ENCODE data around the gene PLB1.
A peak's percentile ranks its signal among the peaks of the same experiment; 100 is the strongest.

The PLB1 gene

DNA sequence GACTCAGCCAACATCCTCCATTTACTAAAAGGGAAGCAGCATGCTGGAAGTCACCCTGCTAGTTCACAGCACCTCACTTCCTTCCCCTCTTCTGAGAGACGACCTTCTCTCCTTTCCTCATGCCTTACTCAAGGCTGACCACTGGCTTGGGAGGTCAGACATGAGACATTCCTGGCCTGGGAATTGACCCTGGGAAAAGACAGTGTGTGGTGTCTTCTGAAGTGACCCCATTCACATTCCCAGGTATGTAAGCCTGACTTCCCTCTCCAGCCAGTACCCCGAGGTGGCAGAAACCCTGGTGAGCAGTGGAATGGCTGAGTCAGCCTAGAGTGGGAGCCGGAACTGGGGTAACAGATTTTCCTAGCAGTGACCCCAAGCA, 92.4 kb downstream of the PLB1 start:
- H3K27me3 ChIP-seq (ENCODE audit: control insufficient read depth in 1 of 2, insufficient read depth in 1 of 2, low read length in 2 of 2), result no peaks in the 10 kb centered on the region
- H3K79me1 ChIP-seq (replicated peaks; ENCODE audit: low read length, poor library complexity, severe bottlenecking), result peaks cover 2% of the 10 kb centered on the region
- no peak overlapping the region for H3K23ac ChIP-seq (ENCODE audit: low read length in 2 of 2)
- no peak overlapping the region for H2AFZ ChIP-seq (ENCODE audit: low read depth, low read length)
- WGBS, result 44% methylated on average over 3 of the region's 3 CpGs
- H3K14ac ChIP-seq (ENCODE audit: low read length in 2 of 2), result no peak overlapping the region
- H4K91ac ChIP-seq (ENCODE audit: low read length), result no peak overlapping the region
- H3K4ac ChIP-seq (ENCODE audit: low read depth in 1 of 2, low read length in 2 of 2), result peak overlapping the region in 1 of 2 experiments; percentile 6
- H2AK5ac ChIP-seq (ENCODE audit: low read length, severe bottlenecking), result peak overlapping the region; percentile 1
- no peaks in the 10 kb centered on the region for H3K9me3 ChIP-seq (ENCODE audit: control insufficient read depth, low read length)
- peak; percentile 24 for DNase-seq
- no peak overlapping the region for H3K27ac ChIP-seq (ENCODE audit: low read length, poor library complexity, severe bottlenecking)
- no peak overlapping the region for H2BK15ac ChIP-seq (ENCODE audit: low read depth, poor library complexity, severe bottlenecking)
- H3K18ac ChIP-seq (ENCODE audit: low read depth in 1 of 2, low read length in 2 of 2), result peak overlapping the region; percentile 1 to 40
- H3K4me3 ChIP-seq (ENCODE audit: insufficient read depth in 1 of 2, low read depth in 1 of 2, low read length in 2 of 2), result no peak overlapping the region
- no peak overlapping the region for H2BK120ac ChIP-seq (ENCODE audit: low read depth, low read length)
- no peak overlapping the region for H3K4me2 ChIP-seq (ENCODE audit: low read length, poor library complexity, severe bottlenecking)
- peaks cover 34% of the 10 kb centered on the region for H3K4me1 ChIP-seq (ENCODE audit: control insufficient read depth, insufficient read depth, low read depth, low read length)
- H4K8ac ChIP-seq (ENCODE audit: low read length), result peak overlapping the region; percentile 66
- no peaks in the 10 kb centered on the region for H3K36me3 ChIP-seq (ENCODE audit: control insufficient read depth in 1 of 2, insufficient read depth in 2 of 2, low read depth in 1 of 2, low read length in 2 of 2)
- peak overlapping the region in 1 of 2 experiments; percentile 17 for H2BK12ac ChIP-seq (ENCODE audit: low read length in 2 of 2)
- H3K9ac ChIP-seq (ENCODE audit: low read length), result no peak overlapping the region
- H2BK5ac ChIP-seq (ENCODE audit: low read depth, low read length, poor library complexity, severe bottlenecking), result no peak overlapping the region

- Histone ChIP-seq H2AK5ac (ENCODE audit: low read length, severe bottlenecking) (no peak overlapping the region), H2BK5ac (ENCODE audit: low read depth, low read length, poor library complexity, severe bottlenecking) (no peak overlapping the region), H3K4me1 (ENCODE audit: control insufficient read depth, insufficient read depth, low read depth, low read length) (peaks cover 30% of the 10 kb centered on the region), H4K91ac (ENCODE audit: low read length) (no peak overlapping the region), H3K36me3 (ENCODE audit: control insufficient read depth in 1 of 2, insufficient read depth in 2 of 2, low read depth in 1 of 2, low read length in 2 of 2) (no peaks in the 10 kb centered on the region), H3K79me1 (replicated peaks; ENCODE audit: low read length, poor library complexity, severe bottlenecking) (peaks cover 2% of the 10 kb centered on the region), H2BK15ac (ENCODE audit: low read depth, poor library complexity, severe bottlenecking) (peak overlapping the region; percentile 44), H3K23ac (ENCODE audit: low read length in 2 of 2) (no peak overlapping the region), H3K27me3 (ENCODE audit: control insufficient read depth in 1 of 2, insufficient read depth in 1 of 2, low read length in 2 of 2) (no peaks in the 10 kb centered on the region), H3K9me3 (ENCODE audit: control insufficient read depth, low read length) (no peaks in the 10 kb centered on the region), H3K4ac (ENCODE audit: low read depth in 1 of 2, low read length in 2 of 2) (no peak overlapping the region), H2BK120ac (ENCODE audit: low read depth, low read length) (no peak overlapping the region), H2AFZ (ENCODE audit: low read depth, low read length) (no peak overlapping the region), H3K14ac (ENCODE audit: low read length in 2 of 2) (no peak overlapping the region), H4K8ac (ENCODE audit: low read length) (no peak overlapping the region), H3K18ac (ENCODE audit: low read depth in 1 of 2, low read length in 2 of 2) (no peak overlapping the region), H3K9ac (ENCODE audit: low read length) (no peak overlapping the region), H3K4me2 (ENCODE audit: low read length, poor library complexity, severe bottlenecking) (no peak overlapping the region), H2BK12ac (ENCODE audit: low read length in 2 of 2) (peak overlapping the region in 1 of 2 experiments; percentile 11), H3K4me3 (ENCODE audit: insufficient read depth in 1 of 2, low read depth in 1 of 2, low read length in 2 of 2) (no peak overlapping the region), H3K27ac (ENCODE audit: low read length, poor library complexity, severe bottlenecking) (no peak overlapping the region)
- no peak for DNase-seq
- 90% methylated on average over 14 of the region's 15 CpGs for WGBS
Observed at GRCh38 chr2:28589746-28590463, 94.0 kb downstream of the PLB1 start.

DNA sequence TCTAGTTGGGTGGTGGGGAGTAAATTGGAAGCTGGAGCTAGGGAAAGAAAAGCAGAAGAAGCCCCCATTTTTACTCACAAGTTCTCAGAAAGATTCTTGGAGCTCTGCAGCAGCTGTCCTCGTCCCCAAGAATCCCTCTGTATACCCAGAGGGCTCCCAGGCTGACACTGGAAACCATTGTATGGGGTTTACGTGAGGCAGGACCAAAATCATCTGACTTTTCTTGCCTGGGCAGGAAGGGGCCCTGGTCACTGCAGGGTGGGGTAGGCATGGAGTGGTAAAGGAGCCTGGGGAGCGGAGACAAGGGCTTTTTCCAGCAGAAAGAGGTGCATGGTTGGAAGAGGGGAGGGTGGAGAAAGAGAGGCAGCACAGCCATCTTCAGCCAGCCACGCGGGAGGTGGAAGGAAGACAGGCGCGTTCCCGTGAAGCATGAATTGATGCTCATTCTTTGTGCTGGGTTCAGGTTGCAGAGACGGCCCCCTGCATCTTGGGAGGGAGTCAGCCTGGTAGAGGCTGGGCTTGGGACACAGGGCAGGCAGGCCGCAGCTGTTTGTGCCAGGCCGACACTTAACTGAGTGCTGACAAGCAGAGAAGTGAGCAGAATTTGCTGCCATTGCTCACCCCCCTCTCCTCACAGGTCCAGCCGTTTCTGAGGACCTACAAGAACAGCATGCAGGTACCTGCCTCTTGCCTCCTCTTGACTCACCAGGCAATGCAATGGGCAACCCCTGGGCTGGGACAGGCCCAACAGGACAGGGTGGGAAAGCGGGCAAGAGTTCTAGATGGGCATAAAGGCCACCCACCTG, 94.8 kb downstream of the PLB1 start:
- H2BK12ac ChIP-seq (ENCODE audit: low read length in 2 of 2), result no peak overlapping the region

DNA sequence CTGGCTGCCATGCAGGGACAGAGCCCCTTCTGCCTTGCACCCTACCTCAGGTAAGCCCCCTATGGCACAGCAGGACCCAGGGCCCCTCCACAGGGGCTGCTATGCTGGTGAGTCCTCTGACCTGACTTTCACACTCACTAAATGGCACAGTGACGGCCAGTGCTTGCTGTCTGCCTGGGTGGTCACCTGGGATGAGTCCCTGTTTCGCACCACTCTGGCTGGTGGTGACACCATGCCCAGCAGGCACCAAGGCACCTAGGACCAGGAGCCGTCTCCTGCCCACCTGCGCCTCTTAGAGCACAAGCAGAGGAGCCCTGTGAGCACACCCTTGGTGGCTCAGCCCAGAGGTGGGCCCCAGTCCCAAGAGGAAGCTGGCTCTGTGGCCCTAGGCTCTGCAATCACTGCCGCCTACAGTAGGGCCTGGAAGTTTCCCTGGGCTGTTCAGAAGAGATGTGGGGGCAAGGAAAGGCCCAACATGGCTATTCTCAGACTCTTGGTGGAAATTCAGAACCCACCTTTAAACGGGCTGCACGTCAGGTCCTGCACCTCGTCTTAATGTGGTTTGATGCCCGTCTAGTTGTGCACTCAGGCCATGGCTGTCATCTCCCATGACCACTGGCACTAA, 96.0 kb downstream of the PLB1 start:
- peak overlapping the region in 1 of 2 experiments; percentile 87 for H2BK12ac ChIP-seq (ENCODE audit: low read length in 2 of 2)
- H3K36me3 ChIP-seq (ENCODE audit: control insufficient read depth in 1 of 2, insufficient read depth in 2 of 2, low read depth in 1 of 2, low read length in 2 of 2), result no peaks in the 10 kb centered on the region
- H2AFZ ChIP-seq (ENCODE audit: low read depth, low read length), result no peak overlapping the region
- H3K14ac ChIP-seq (ENCODE audit: low read length in 2 of 2), result no peak overlapping the region
- no peak overlapping the region for H3K23ac ChIP-seq (ENCODE audit: low read length in 2 of 2)
- peaks cover 2% of the 10 kb centered on the region for H3K79me1 ChIP-seq (replicated peaks; ENCODE audit: low read length, poor library complexity, severe bottlenecking)
- no peak overlapping the region for H4K91ac ChIP-seq (ENCODE audit: low read length)
- no peak overlapping the region for H3K9ac ChIP-seq (ENCODE audit: low read length)
- H3K9me3 ChIP-seq (ENCODE audit: control insufficient read depth, low read length), result no peaks in the 10 kb centered on the region
- H3K4me2 ChIP-seq (ENCODE audit: low read length, poor library complexity, severe bottlenecking), result no peak overlapping the region
- H3K18ac ChIP-seq (ENCODE audit: low read depth in 1 of 2, low read length in 2 of 2), result no peak overlapping the region
- H2AK5ac ChIP-seq (ENCODE audit: low read length, severe bottlenecking), result peak overlapping the region; percentile 52
- no peak overlapping the region for H3K27ac ChIP-seq (ENCODE audit: low read length, poor library complexity, severe bottlenecking)
- no peak overlapping the region for H4K8ac ChIP-seq (ENCODE audit: low read length)
- WGBS, result 96% methylated on average over 9 of the region's 9 CpGs
- H2BK5ac ChIP-seq (ENCODE audit: low read depth, low read length, poor library complexity, severe bottlenecking), result no peak overlapping the region
- H3K4me3 ChIP-seq (ENCODE audit: insufficient read depth in 1 of 2, low read depth in 1 of 2, low read length in 2 of 2), result no peak overlapping the region
- H3K27me3 ChIP-seq (ENCODE audit: control insufficient read depth in 1 of 2, insufficient read depth in 1 of 2, low read length in 2 of 2), result no peaks in the 10 kb centered on the region
- no peak overlapping the region for H3K4ac ChIP-seq (ENCODE audit: low read depth in 1 of 2, low read length in 2 of 2)
- DNase-seq, result no peak
- no peak overlapping the region for H2BK15ac ChIP-seq (ENCODE audit: low read depth, poor library complexity, severe bottlenecking)
- H2BK120ac ChIP-seq (ENCODE audit: low read depth, low read length), result no peak overlapping the region
- H3K4me1 ChIP-seq (ENCODE audit: control insufficient read depth, insufficient read depth, low read depth, low read length), result peaks cover 25% of the 10 kb centered on the region

More for the DNA sequence above, 94.8 kb downstream of the PLB1 start:
- H3K4me3 ChIP-seq (ENCODE audit: insufficient read depth in 1 of 2, low read depth in 1 of 2, low read length in 2 of 2), result no peak overlapping the region
- no peak overlapping the region for H2AK5ac ChIP-seq (ENCODE audit: low read length, severe bottlenecking)
- no peak overlapping the region for H4K8ac ChIP-seq (ENCODE audit: low read length)
- H3K23ac ChIP-seq (ENCODE audit: low read length in 2 of 2), result no peak overlapping the region
- no peaks in the 10 kb centered on the region for H3K36me3 ChIP-seq (ENCODE audit: control insufficient read depth in 1 of 2, insufficient read depth in 2 of 2, low read depth in 1 of 2, low read length in 2 of 2)
- 92% methylated on average over 13 of the region's 13 CpGs for WGBS
- no peak overlapping the region for H3K18ac ChIP-seq (ENCODE audit: low read depth in 1 of 2, low read length in 2 of 2)
- no peak overlapping the region for H3K4me2 ChIP-seq (ENCODE audit: low read length, poor library complexity, severe bottlenecking)
- peaks cover 28% of the 10 kb centered on the region for H3K4me1 ChIP-seq (ENCODE audit: control insufficient read depth, insufficient read depth, low read depth, low read length)
- H2BK5ac ChIP-seq (ENCODE audit: low read depth, low read length, poor library complexity, severe bottlenecking), result no peak overlapping the region
- H3K9me3 ChIP-seq (ENCODE audit: control insufficient read depth, low read length), result no peaks in the 10 kb centered on the region
- no peak overlapping the region for H3K14ac ChIP-seq (ENCODE audit: low read length in 2 of 2)
- H2BK15ac ChIP-seq (ENCODE audit: low read depth, poor library complexity, severe bottlenecking), result no peak overlapping the region
- no peak for DNase-seq
- H3K79me1 ChIP-seq (replicated peaks; ENCODE audit: low read length, poor library complexity, severe bottlenecking), result peaks cover 2% of the 10 kb centered on the region
- H3K9ac ChIP-seq (ENCODE audit: low read length), result no peak overlapping the region
- H3K27me3 ChIP-seq (ENCODE audit: control insufficient read depth in 1 of 2, insufficient read depth in 1 of 2, low read length in 2 of 2), result no peaks in the 10 kb centered on the region
- no peak overlapping the region for H2AFZ ChIP-seq (ENCODE audit: low read depth, low read length)
- no peak overlapping the region for H3K27ac ChIP-seq (ENCODE audit: low read length, poor library complexity, severe bottlenecking)
- H3K4ac ChIP-seq (ENCODE audit: low read depth in 1 of 2, low read length in 2 of 2), result no peak overlapping the region
- H4K91ac ChIP-seq (ENCODE audit: low read length), result no peak overlapping the region
- no peak overlapping the region for H2BK120ac ChIP-seq (ENCODE audit: low read depth, low read length)
